Activated naive CD8-positive, alpha-beta T cell (primary cell): ENCODE measurements around the gene MAP4.

Experiments
- H3K27ac Mint-ChIP-seq: one replicate; pipeline ENCODE4 v1.8.0; 2021; ENCODE audit warnings: mixed read lengths
- H3K27me3 Mint-ChIP-seq: one replicate; pipeline ENCODE4 v1.8.0; 2021; ENCODE audit warnings: mixed read lengths
- H3K36me3 Mint-ChIP-seq: one replicate; pipeline ENCODE4 v1.8.0; 2021; ENCODE audit warnings: mixed read lengths
- H3K4me1 Mint-ChIP-seq: one replicate; pipeline ENCODE4 v1.8.0; 2021; ENCODE audit warnings: low read depth, mixed read lengths
- H3K4me3 Mint-ChIP-seq: one replicate; pipeline ENCODE4 v1.8.0; 2021; ENCODE audit warnings: mild to moderate bottlenecking, mixed read lengths
- H3K9me3 Mint-ChIP-seq: one replicate; pipeline ENCODE4 v1.8.0; 2021; ENCODE audit warnings: low read depth, mixed read lengths

Gene MAP4

DNA sequence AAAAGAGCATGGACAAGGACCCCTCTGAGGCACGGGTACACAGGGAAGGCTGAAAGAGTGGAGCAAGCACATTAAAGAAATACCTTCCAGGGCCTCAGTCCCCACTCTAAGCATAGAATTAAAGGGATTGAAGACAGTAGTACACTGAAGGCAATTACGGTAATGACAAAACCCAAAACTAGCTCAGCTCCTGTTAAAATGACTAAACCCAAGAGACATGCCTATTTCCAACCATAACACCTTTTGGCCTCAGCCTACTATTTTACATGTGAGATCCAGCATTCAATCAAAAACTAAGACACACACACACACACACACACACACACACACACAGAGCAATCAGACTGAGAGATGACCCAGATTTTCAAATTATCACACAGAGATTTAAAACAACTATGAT lies 19.8 kb downstream of the MAP4 start:
- Mint-ChIP-seq H3K27ac (no peak overlapping the region), H3K4me1 (peaks cover 3% of the 10 kb centered on the region), H3K36me3 (no peaks in the 10 kb centered on the region), H3K4me3 (no peak overlapping the region), H3K27me3 (no peaks in the 10 kb centered on the region), H3K9me3 (no peaks in the 10 kb centered on the region)

DNA sequence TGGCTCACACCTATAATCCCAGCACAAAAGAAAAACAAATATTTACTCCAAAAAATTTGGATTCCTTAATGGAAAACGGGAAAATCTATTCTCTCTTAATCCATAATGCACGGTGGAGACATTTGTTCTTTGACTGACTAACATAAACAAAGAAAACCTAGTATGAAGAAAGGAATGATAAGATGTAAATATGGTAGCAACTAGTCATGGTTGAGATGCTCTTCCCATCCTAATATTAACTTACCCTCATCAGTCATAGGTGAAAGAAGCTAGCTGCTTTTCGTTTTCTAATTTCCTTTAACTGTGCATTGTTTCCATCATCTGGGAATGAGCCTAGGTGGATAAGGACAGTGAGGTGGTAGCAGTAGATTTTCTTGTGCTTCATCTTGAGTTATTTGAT lies 22.0 kb downstream of the MAP4 start:
- no peaks in the 10 kb centered on the region for H3K36me3 Mint-ChIP-seq
- peaks cover 6% of the 10 kb centered on the region for H3K4me1 Mint-ChIP-seq
- no peak overlapping the region for H3K27ac Mint-ChIP-seq
- no peak overlapping the region for H3K4me3 Mint-ChIP-seq
- no peaks in the 10 kb centered on the region for H3K27me3 Mint-ChIP-seq
- H3K9me3 Mint-ChIP-seq: no peaks in the 10 kb centered on the region

DNA sequence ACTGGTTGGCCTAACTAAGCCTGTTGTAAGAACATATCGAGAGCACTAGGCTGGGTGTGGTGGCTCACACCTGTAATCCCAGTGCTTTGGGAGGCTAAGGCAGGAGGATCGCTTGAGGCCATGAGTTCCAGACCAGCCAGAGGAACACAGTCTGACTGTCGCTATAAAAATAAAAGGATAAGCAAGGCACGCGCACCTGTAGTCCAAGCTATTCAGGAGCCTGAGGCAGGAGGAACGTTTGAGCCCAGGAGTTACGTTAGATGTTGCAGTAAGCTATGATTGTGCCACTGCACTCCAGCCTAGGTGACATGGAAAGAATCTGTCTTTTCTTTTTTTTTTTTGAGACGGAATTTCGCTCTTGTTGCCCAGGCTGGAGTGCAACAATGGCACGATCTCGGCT lies 24.9 kb downstream of the MAP4 start:
- peaks cover 3% of the 10 kb centered on the region for H3K4me1 Mint-ChIP-seq
- H3K27ac Mint-ChIP-seq: no peak overlapping the region
- H3K36me3 Mint-ChIP-seq: no peaks in the 10 kb centered on the region
- no peaks in the 10 kb centered on the region for H3K9me3 Mint-ChIP-seq
- H3K4me3 Mint-ChIP-seq: no peak overlapping the region
- H3K27me3 Mint-ChIP-seq: no peaks in the 10 kb centered on the region

DNA sequence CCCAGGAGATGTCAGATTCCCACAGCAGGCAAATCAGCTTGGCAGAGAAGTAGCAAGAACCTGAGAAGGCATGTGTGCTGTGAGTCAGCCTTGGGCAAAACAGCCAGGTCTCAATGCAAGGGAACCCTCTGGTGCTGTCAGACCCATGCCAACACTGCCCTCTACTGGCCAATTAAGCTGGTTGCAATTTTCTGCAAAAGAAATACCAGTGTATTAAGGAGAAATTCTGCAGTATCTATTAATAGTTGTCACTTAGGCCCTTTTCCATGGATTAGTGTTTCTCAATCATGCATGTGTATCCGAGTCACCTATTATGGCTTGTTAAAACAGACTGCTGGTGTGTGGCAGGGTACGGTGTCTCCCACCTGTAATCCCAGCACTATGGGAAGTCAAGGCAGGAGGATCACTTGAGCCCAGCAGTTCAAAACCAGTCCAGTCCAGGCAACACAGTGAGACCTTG lies 26.2 kb downstream of the MAP4 start:
- Mint-ChIP-seq H3K9me3 (no peaks in the 10 kb centered on the region), H3K27me3 (no peaks in the 10 kb centered on the region), H3K36me3 (peaks cover 3% of the 10 kb centered on the region), H3K4me1 (peaks cover 3% of the 10 kb centered on the region), H3K27ac (no peak overlapping the region), H3K4me3 (no peak overlapping the region)

DNA sequence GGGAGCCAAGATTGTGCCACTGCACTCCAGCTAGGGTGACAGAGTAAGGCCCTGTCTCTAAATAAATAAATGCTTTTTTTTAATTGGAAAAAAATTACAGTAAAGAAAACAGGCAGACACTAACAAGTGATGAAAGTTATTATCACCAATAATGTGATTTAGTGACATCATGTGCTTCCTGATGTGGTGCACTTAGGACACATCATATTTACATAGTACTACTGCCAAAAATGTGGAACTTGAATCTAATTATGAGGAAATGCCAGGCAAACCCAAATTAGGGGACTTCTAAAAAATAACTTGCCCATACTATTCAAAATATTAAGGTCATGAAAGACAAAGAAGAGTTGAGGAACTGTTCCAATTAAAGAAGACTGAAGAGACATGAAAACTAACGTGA lies 30.8 kb downstream of the MAP4 start:
- no peaks in the 10 kb centered on the region for H3K9me3 Mint-ChIP-seq
- peaks cover 3% of the 10 kb centered on the region for H3K4me1 Mint-ChIP-seq
- H3K27me3 Mint-ChIP-seq: no peaks in the 10 kb centered on the region
- H3K36me3 Mint-ChIP-seq: peaks cover 3% of the 10 kb centered on the region
- H3K4me3 Mint-ChIP-seq: no peak overlapping the region
- no peak overlapping the region for H3K27ac Mint-ChIP-seq

DNA sequence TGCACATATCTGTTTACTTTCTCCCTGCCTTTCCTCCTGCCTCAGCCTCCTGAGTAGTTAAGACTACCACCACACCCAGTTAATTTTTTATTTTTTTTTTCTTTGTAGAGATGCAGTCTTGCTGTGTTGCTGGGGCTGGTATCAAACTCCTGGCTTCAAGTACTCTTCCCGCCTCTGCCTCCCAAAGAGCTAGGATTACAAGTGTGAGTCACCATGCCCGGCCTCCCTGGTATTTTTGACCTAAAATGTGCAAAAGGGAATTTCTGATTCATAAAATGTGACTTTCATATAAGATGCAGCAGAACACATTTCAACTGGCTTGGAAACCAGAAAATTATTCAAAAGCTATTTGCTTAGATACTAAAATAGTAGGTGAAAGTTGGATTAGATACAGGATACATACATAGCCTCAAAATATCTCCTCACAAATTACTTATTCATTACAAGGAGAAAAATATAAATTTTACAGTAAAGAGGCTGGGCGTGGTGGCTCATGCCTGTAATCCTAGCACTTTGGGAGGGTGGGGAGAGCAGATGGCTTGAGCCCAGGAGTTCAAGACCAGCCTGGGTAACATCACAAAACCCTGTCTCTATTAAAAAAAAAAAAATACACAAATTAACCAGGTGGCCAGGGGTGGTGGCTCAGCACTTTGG lies 32.0 kb downstream of the MAP4 start:
- H3K27ac Mint-ChIP-seq: no peak overlapping the region
- H3K4me3 Mint-ChIP-seq: no peak overlapping the region
- H3K27me3 Mint-ChIP-seq: no peaks in the 10 kb centered on the region
- H3K4me1 Mint-ChIP-seq: no peaks in the 10 kb centered on the region
- peaks cover 3% of the 10 kb centered on the region for H3K36me3 Mint-ChIP-seq
- H3K9me3 Mint-ChIP-seq: no peaks in the 10 kb centered on the region

DNA sequence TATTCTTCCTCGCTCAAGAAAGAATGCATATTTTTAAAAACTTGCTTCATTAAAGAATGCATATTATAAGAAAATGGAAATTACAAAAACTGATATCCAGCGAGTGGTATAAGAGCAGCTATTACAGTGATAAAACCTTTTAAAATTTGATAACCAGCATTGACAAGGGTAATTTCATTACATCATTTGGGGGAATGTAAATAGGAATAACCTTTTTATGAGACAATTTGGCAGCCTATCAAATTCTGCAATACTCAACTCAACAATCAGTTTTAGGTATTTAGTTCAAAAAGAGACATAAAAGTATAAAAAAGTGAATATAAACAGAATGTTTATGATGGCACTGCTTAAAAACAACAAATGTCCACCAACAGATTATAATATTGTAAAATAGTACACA lies 35.4 kb downstream of the MAP4 start:
- Mint-ChIP-seq H3K4me1 (peaks cover 2% of the 10 kb centered on the region), H3K27ac (no peak overlapping the region), H3K4me3 (no peak overlapping the region), H3K9me3 (no peaks in the 10 kb centered on the region), H3K27me3 (no peaks in the 10 kb centered on the region), H3K36me3 (peaks cover 3% of the 10 kb centered on the region)

DNA sequence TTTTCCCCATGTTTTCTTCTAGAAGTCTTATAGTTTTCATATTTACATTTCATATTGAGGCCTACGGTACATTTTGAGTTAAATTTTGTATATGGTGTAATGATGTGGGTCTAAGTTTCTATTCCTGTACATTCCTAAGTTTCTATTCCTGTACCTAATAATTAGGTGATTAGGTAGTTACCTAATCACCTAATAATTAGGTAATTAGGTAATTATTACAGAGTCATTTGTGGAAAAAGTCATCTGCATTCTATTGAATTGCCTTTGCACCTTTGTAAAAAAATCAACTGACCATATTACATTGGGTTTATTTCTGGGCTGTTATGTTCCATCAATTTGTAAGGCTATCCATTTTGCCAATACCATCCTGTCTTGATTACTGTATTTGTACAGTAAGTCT lies 37.1 kb downstream of the MAP4 start:
- peaks cover 2% of the 10 kb centered on the region for H3K36me3 Mint-ChIP-seq
- no peak overlapping the region for H3K27ac Mint-ChIP-seq
- H3K4me3 Mint-ChIP-seq: no peak overlapping the region
- H3K4me1 Mint-ChIP-seq: peaks cover 2% of the 10 kb centered on the region
- no peaks in the 10 kb centered on the region for H3K9me3 Mint-ChIP-seq
- H3K27me3 Mint-ChIP-seq: no peaks in the 10 kb centered on the region

DNA sequence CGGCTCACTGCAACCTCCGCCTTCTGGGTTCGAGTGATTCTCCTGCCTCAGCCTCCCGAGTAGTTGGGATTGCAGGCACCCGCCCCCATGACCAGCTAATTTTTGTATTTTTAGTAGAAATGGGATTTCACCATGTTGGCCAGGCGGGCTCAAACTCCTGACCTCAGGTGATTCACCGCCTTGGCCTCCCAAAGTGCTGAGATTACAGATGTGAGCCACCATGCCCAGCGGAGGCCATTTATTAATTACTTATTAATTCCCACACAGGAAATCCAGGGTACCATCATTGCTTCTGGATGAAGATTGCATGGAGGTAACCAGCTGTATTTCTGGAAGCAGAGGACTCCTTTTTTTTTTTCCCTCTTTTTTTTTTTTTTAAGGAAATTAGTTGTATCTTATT lies 37.8 kb downstream of the MAP4 start:
- no peak overlapping the region for H3K4me3 Mint-ChIP-seq
- H3K9me3 Mint-ChIP-seq: no peaks in the 10 kb centered on the region
- H3K27ac Mint-ChIP-seq: no peak overlapping the region
- peaks cover 2% of the 10 kb centered on the region for H3K4me1 Mint-ChIP-seq
- H3K36me3 Mint-ChIP-seq: peaks cover 2% of the 10 kb centered on the region
- H3K27me3 Mint-ChIP-seq: no peaks in the 10 kb centered on the region

DNA sequence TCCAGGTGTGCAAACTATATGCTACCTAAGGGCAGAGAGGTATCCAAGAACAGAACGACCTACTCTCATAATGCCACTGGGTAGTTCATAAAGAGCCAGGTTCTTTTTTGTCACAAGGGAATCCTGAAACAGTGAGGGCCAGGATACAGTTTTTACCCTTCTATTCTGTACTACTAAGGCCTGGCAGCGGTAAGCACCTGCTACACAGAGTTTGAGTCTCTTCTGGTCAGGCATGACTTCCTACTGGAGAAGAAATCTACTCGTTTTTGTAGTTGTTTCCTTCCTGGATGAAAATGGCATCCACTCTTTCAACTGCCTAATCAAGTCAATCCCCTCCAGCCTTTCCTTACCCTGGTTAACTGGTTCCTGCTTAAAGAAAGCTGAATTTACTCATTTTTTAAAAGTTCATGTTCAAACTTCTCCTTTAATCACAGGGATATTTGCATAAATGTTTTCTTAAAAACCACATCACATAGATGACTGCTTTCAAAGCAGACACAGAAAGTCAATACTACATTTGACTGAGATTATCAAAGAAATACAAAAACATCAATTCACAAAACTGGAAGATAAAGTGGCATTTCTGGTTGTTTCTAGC lies 40.0 kb downstream of the MAP4 start:
- peaks cover 2% of the 10 kb centered on the region for H3K36me3 Mint-ChIP-seq
- H3K27ac Mint-ChIP-seq: no peak overlapping the region
- no peaks in the 10 kb centered on the region for H3K9me3 Mint-ChIP-seq
- H3K4me1 Mint-ChIP-seq: peaks cover 2% of the 10 kb centered on the region
- no peaks in the 10 kb centered on the region for H3K27me3 Mint-ChIP-seq
- no peak overlapping the region for H3K4me3 Mint-ChIP-seq

DNA sequence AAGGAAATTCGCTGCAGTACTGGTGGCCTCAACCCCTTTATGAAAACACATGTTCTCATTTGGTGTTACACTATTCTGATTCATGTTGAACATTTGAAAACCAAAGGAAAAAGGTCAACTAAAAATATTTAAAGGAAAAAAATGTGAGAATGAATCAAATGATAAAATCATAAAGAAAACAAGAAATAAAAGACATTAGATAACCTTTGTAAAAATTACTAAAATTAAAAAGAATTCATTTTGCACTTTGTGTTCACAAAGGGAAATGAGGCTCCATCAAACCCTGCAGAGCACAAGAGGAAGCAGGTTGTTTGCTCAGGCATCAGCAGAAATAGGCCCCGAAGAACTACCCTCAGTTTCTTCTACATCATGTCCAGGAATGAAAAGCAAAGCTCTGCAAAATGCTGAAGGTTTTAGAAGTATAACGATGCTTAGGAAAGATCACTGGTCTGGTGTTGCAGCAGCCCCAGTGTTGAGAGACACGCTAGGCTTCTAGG lies 41.2 kb downstream of the MAP4 start:
- Mint-ChIP-seq H3K4me1 (peaks cover 2% of the 10 kb centered on the region), H3K27ac (no peak overlapping the region), H3K27me3 (no peaks in the 10 kb centered on the region), H3K36me3 (peaks cover 2% of the 10 kb centered on the region), H3K9me3 (no peaks in the 10 kb centered on the region), H3K4me3 (no peak overlapping the region)

DNA sequence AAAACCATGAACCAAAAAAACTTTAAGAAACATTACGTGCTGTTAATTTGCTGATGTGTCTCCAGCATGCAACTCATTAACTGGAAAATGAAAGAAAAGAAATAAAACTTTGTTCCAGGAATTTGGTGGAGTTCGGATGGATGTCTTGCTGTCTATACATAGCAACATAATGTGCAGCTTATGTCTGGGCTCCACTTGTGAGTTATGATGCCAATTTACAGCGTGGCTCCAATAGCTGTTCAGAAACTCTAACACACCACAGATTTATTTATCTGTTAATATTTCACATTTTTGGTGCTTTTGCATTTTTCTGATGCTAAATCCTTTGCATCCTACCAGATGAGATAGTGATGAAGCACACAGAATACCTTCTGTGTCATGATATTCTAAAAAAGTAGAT lies 45.1 kb downstream of the MAP4 start:
- Mint-ChIP-seq H3K36me3 (peaks cover 2% of the 10 kb centered on the region), H3K27ac (no peak overlapping the region), H3K9me3 (no peaks in the 10 kb centered on the region), H3K27me3 (no peaks in the 10 kb centered on the region), H3K4me3 (no peak overlapping the region), H3K4me1 (no peaks in the 10 kb centered on the region)

DNA sequence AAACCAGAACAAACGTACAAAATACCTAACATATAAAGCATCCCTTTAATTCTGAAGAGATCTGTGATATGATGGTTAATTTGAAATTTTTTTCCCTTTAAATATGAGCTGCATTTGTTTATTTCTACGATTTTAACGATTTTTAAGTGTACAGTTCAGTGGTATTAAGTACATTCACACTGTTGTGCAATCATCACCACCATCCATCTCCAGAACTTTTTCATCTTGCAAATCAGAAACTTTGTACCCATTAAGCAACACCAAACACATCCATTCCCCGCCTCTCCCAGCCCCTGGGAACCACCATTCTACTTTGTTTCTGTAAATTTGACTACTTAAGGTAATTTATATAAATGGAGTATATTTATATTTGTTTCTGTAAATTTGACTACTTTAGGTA lies 51.5 kb downstream of the MAP4 start:
- peaks cover 28% of the 10 kb centered on the region for H3K4me1 Mint-ChIP-seq
- no peak overlapping the region for H3K27ac Mint-ChIP-seq
- no peak overlapping the region for H3K4me3 Mint-ChIP-seq
- H3K9me3 Mint-ChIP-seq: no peaks in the 10 kb centered on the region
- H3K27me3 Mint-ChIP-seq: no peaks in the 10 kb centered on the region
- peaks cover 5% of the 10 kb centered on the region for H3K36me3 Mint-ChIP-seq

DNA sequence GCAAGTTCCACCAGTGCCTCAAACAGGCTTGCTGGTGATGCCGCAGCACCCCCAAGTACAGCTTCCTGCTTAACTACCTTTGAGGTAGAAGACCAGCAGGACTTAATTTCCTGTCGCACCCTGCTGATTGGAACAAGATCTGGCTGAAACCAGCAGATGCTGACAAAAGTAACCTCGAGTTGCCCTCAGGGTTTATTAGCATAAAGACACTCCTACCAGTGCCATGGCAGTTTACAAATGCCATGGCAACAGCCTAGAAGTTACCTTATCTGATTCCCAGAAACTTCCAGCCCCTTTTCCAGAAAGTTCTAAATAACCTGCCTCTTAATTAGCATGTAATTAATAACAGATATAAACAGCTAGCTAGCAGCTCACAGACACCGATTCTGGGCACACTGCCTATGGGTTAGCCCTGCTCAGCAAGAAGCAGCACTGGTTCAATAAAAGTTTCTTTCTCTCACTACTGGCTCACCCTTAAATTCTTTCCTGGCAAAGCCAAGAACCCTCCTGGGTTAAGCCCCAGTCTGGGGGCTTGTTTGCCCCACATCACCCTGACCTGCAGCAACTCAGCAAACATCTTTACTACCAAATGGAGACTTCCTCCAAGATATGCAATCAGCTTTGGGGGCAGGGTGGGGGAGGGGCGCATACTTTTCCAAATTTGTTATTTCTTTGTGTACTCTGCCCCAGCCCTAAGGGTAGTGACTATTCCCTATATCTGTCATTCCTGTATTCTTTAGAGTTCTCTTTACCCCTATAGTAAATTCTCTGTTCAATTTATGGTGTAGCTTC lies 54.2 kb downstream of the MAP4 start:
- Mint-ChIP-seq H3K36me3 (peaks cover 5% of the 10 kb centered on the region), H3K4me3 (peak overlapping the region; percentile 4), H3K27ac (peak overlapping the region; percentile 8), H3K27me3 (no peaks in the 10 kb centered on the region), H3K9me3 (no peaks in the 10 kb centered on the region), H3K4me1 (peaks cover 28% of the 10 kb centered on the region)

DNA sequence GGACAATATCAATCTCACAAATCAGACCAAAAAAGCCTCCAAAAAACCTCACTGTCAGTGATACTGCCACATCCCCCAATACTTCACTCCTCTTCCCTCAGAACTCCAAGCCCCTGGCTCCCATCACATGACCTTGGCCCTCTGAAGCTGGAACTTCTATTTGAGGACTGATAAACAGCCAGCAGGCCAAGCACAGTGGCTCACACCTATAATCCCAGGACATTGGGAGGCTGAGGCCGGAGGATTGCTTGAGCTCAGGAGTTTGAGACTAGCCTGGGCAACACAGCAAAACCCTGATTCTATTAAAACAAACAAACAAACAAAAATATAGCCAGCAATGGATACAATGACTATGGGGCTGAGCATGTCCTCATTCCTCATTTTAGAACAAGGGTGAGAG lies 55.2 kb downstream of the MAP4 start:
- Mint-ChIP-seq H3K27ac (no peak overlapping the region), H3K4me1 (peaks cover 28% of the 10 kb centered on the region), H3K9me3 (no peaks in the 10 kb centered on the region), H3K27me3 (no peaks in the 10 kb centered on the region), H3K4me3 (no peak overlapping the region), H3K36me3 (peaks cover 3% of the 10 kb centered on the region)
